IMR-90 (cell line): ENCODE measurements around the gene PPFIBP2. TPM values are rescaled to one million over a fixed set of nuclear protein-coding genes. Genes with fewer than 3 reads are reported as not detected.

Experiments used
- ATAC-seq: fragments of 200-7000 bp; cut with Tn5 transposase; 2 replicates; pipeline ENCODE4 v1.9.1; 2020; ENCODE audit warnings: low read depth, mild to moderate bottlenecking, moderate library complexity
- BruUV-seq: library from RNA; stranded (reverse); fragments of 400-500 nt; replicated peaks from 2 replicates; lab custom pipeline; 2021; lab: Mats Ljungman, UMichigan
- CTCF ChIA-PET: fragments of 300-600 bp; formaldehyde crosslinking; extraction: SDS; loops from one replicate; lab custom pipeline; 2021; ENCODE audit warnings: antibody characterized with exemption; lab: Yijun Ruan, JAX
- POLR2A ChIA-PET: fragments of 300-600 bp; sonication (Branson Sonifier 250); formaldehyde crosslinking; loops from one replicate; lab custom pipeline; 2022; ENCODE audit warnings: antibody characterized with exemption; ENCODE audit not compliant: unreplicated experiment; lab: Charles Lee
- DNase-seq: peaks from one replicate; pipeline ENCODE4 v3.0.0; 2013
- H2AFZ ChIP-seq: replicated peaks from 2 replicates; pipeline ENCODE3; 2013; ENCODE audit warnings: low read length, mild to moderate bottlenecking; ENCODE audit not compliant: poor library complexity
- H2AK5ac ChIP-seq: 2 replicates; pipeline ENCODE4 v1.6.1; 2013; ENCODE audit warnings: low read depth, low read length, inconsistent platforms
- H2AK9ac ChIP-seq: replicated peaks from 2 replicates; pipeline ENCODE3; 2013; ENCODE audit warnings: mild to moderate bottlenecking, low read depth, low read length, moderate library complexity; ENCODE audit not compliant: poor library complexity
- H2BK120ac ChIP-seq: 2 replicates; pipeline ENCODE4 v1.6.1; 2013; ENCODE audit warnings: low read depth, low read length, inconsistent platforms
- H2BK15ac ChIP-seq: 3 replicates; pipeline ENCODE4 v1.6.1; 2013; ENCODE audit warnings: low read depth, low read length, inconsistent platforms
- H2BK20ac ChIP-seq: 2 replicates; pipeline ENCODE4 v1.6.1; 2013; ENCODE audit warnings: low read depth, mild to moderate bottlenecking, inconsistent platforms, low read length, moderate library complexity
- H2BK5ac ChIP-seq: 2 replicates; pipeline ENCODE4 v1.6.1; 2013; ENCODE audit warnings: mild to moderate bottlenecking, low read depth, low read length, inconsistent platforms; ENCODE audit not compliant: poor library complexity, severe bottlenecking
- H3K14ac ChIP-seq: replicated peaks from 2 replicates; pipeline ENCODE4 v1.6.1; 2013; ENCODE audit warnings: low read depth, low read length, inconsistent platforms
- H3K18ac ChIP-seq: 2 replicates; pipeline ENCODE4 v1.6.1; 2013; ENCODE audit warnings: low read depth, low read length, control low read depth
- H3K23ac ChIP-seq: 2 replicates; pipeline ENCODE4 v1.6.1; 2013; ENCODE audit warnings: low read depth, low read length, inconsistent platforms
- H3K27ac ChIP-seq: 2 replicates; pipeline ENCODE4 v1.5.1; 2013; ENCODE audit warnings: mild to moderate bottlenecking, control low read depth, low read length; ENCODE audit not compliant: insufficient read depth
- H3K27me3 ChIP-seq: 2 replicates; pipeline ENCODE4 v1.6.1; 2013; ENCODE audit warnings: low read length; ENCODE audit not compliant: control insufficient read depth, insufficient read depth
- H3K36me3 ChIP-seq: 2 replicates; pipeline ENCODE4 v1.6.1; 2013; ENCODE audit warnings: low read length, mixed read lengths; ENCODE audit not compliant: control insufficient read depth, insufficient read depth
- H3K4ac ChIP-seq: 2 replicates; pipeline ENCODE4 v1.6.1; 2013; ENCODE audit warnings: low read depth, low read length, inconsistent platforms
- H3K4me1 ChIP-seq: 2 replicates; pipeline ENCODE4 v1.6.1; 2013; ENCODE audit warnings: low read length, mixed read lengths; ENCODE audit not compliant: control insufficient read depth, insufficient read depth
- H3K4me2 ChIP-seq: 2 replicates; pipeline ENCODE4 v1.6.1; 2013; ENCODE audit warnings: low read depth, mild to moderate bottlenecking, control low read depth, low read length, moderate library complexity
- H3K4me3 ChIP-seq: 2 replicates; pipeline ENCODE4 v1.5.1; 2013; ENCODE audit warnings: low read depth, mild to moderate bottlenecking, control low read depth, low read length, moderate library complexity; ENCODE audit not compliant: insufficient read depth
- H3K56ac ChIP-seq: 2 replicates; pipeline ENCODE4 v1.6.1; 2013; ENCODE audit warnings: low read length, inconsistent platforms; ENCODE audit not compliant: insufficient read depth; ENCODE audit errors: extremely low read depth
- H3K79me1 ChIP-seq, 2 experiments: 2 replicates each; pipeline ENCODE4 v1.6.1; 2013; ENCODE audit warnings: low read length in 2 of 2, inconsistent platforms in 1 of 2, low read depth in 1 of 2
- H3K9ac ChIP-seq: 2 replicates; pipeline ENCODE4 v1.6.1; 2013; ENCODE audit warnings: low read depth, low read length, control low read depth
- H3K9me1 ChIP-seq: 2 replicates; pipeline ENCODE4 v1.6.1; 2013; ENCODE audit warnings: low read length, inconsistent platforms; ENCODE audit not compliant: insufficient read depth
- H3K9me3 ChIP-seq: 2 replicates; pipeline ENCODE4 v1.6.1; 2013; ENCODE audit warnings: low read length; ENCODE audit not compliant: control insufficient read depth, insufficient read depth
- H4K20me1 ChIP-seq: 2 replicates; pipeline ENCODE4 v1.6.1; 2013; ENCODE audit warnings: low read length, inconsistent platforms; ENCODE audit not compliant: insufficient read depth
- H4K5ac ChIP-seq: 2 replicates; pipeline ENCODE4 v1.6.1; 2013; ENCODE audit warnings: mild to moderate bottlenecking, low read depth, low read length, control low read depth
- H4K8ac ChIP-seq, 2 experiments: 2 replicates each; pipeline ENCODE4 v1.6.1; 2013; ENCODE audit warnings: low read depth in 2 of 2, low read length in 2 of 2, control low read depth in 1 of 2, inconsistent platforms in 1 of 2
- H4K91ac ChIP-seq: 2 replicates; pipeline ENCODE4 v1.6.1; 2013; ENCODE audit warnings: low read depth, low read length, inconsistent platforms; ENCODE audit not compliant: insufficient read depth
- CTCF ChIP-seq: conservative IDR thresholded peaks from 2 replicates; pipeline ENCODE4 v1.5.1; 2012; ENCODE audit warnings: mild to moderate bottlenecking, low read depth, low read length, improper control_type of control experiment
- ELK1 ChIP-seq: fragments of 150-350 bp; IDR thresholded peaks from 2 replicates; pipeline ENCODE4 v1.6.1; 2016; ENCODE audit warnings: low read depth, mild to moderate bottlenecking, low read length, moderate library complexity, borderline replicate concordance
- FOS ChIP-seq: fragments of 150-350 bp; IDR thresholded peaks from 2 replicates; pipeline ENCODE4 v1.6.1; 2016; ENCODE audit warnings: low read depth, low read length
- MXI1 ChIP-seq: IDR thresholded peaks from 2 replicates; pipeline ENCODE4 v1.6.1; 2012; ENCODE audit warnings: low read depth, mild to moderate bottlenecking, low read length, moderate library complexity, borderline replicate concordance
- POLR2A ChIP-seq: IDR thresholded peaks from 2 replicates; pipeline ENCODE4 v1.6.1; 2012; ENCODE audit warnings: mild to moderate bottlenecking, low read depth, low read length
- RFX5 ChIP-seq: IDR thresholded peaks from 2 replicates; pipeline ENCODE4 v1.8.0; 2012; ENCODE audit warnings: low read depth, mild to moderate bottlenecking, low read length, moderate library complexity
- WGBS, 2 experiments: methylation state at CpG; one replicate each; pipeline versions ENCODE4 v1.1.5 to v1.1.7; 2013; ENCODE audit warnings: missing lambda C conversion rate in 2 of 2; ENCODE audit not compliant: insufficient read length in 1 of 2; ENCODE audit errors: extremely low coverage in 2 of 2; 5-methylcytosine and 5-hydroxymethylcytosine counted together
- dilution Hi-C: fragments of 300-500 bp; cut with HindIII; formaldehyde crosslinking; loops from one replicate; pipeline ENCODE4 v1.14.3; 2018; ENCODE audit warnings: low sequenced_read_pairs; ENCODE audit not compliant: unreplicated experiment
- in situ Hi-C: fragments of 300-500 bp; cut with MboI; formaldehyde crosslinking; loops from 3 replicates; pipeline ENCODE4 v1.14.3; 2019; ENCODE audit warnings: low sequenced_read_pairs, inconsistent platforms, mixed read lengths
- intact Hi-C: fragments of 100-400 bp; cut with micrococcal nuclease; formaldehyde crosslinking; loops from 2 replicates; pipeline ENCODE4 v1.10.0; 2022
- polyA plus RNA-seq, 3 experiments: library from polyadenylated mRNA; depleted of rRNA; stranded (reverse); fragments of >200 nt; gene quantifications; 2 replicates each; pipeline ENCODE4 v1.2.3, GENCODE V29; 2012; ENCODE audit warnings: low replicate concordance in 1 of 3
- total RNA-seq: library from RNA; depleted of rRNA; stranded (reverse); fragments of >200 nt; gene quantifications from 2 replicates; pipeline ENCODE4 v1.2.3, GENCODE V29; 2012

Gene PPFIBP2
- total and polyA plus RNA-seq, 2 of the 4 experiments (the other 2 are of a cell fraction): 6.0 to 11.8 TPM

- H4K5ac ChIP-seq: no peak overlapping the region
- no peaks in the 10 kb centered on the region for H3K36me3 ChIP-seq
- DNase-seq (no peak), ATAC-seq (no peak)
- no TSS peak for BruUV-seq
- H3K18ac ChIP-seq: no peak overlapping the region
- no peaks in the 10 kb centered on the region for H3K9me3 ChIP-seq
- H2BK120ac ChIP-seq: no peak overlapping the region
- no peaks in the 10 kb centered on the region for H3K9me1 ChIP-seq
- intact Hi-C loops: no loop called here
- in situ Hi-C loops: loop anchor here (10.0 to 25.0 kb wide), 3 partner anchors 112 to 574 kb away; partner anchors contain the start of gene TUB
- dilution Hi-C loops: no loop called here
- no peak overlapping the region for H2BK5ac ChIP-seq
- POLR2A ChIA-PET: no interaction called here
- H2AK9ac ChIP-seq: no peak overlapping the region
- TF ChIP-seq POLR2A: no peak
- TF ChIP-seq FOS: no peak
- no peak for TF ChIP-seq RFX5
- TF ChIP-seq CTCF: no peak
- TF ChIP-seq MXI1: no peak
- no peak for TF ChIP-seq ELK1
- no peak overlapping the region for H4K91ac ChIP-seq
- H3K27ac ChIP-seq: no peak overlapping the region
- no peak overlapping the region for H2AFZ ChIP-seq
- no peak overlapping the region for H3K23ac ChIP-seq
- H2BK20ac ChIP-seq: no peak overlapping the region
- no peak overlapping the region for H2AK5ac ChIP-seq
- H3K4me3 ChIP-seq: no peak overlapping the region
- H3K4me1 ChIP-seq: no peaks in the 10 kb centered on the region
- H3K56ac ChIP-seq: no peak overlapping the region
- peaks cover 17% of the 10 kb centered on the region for H3K27me3 ChIP-seq
- no peak overlapping the region for H2BK15ac ChIP-seq
- H3K14ac ChIP-seq: no peak overlapping the region
- H3K9ac ChIP-seq: no peak overlapping the region
- no peak overlapping the region for H3K4me2 ChIP-seq
- no peak overlapping the region for H3K4ac ChIP-seq
- no peak overlapping the region for H4K8ac ChIP-seq
- no CpG with 5 or more reads among the region's 4 CpGs for WGBS, 2 experiments
- CTCF ChIA-PET: interaction anchor here (0.7 to 2.4 kb wide), 2 partner anchors 115 to 185 kb away, joined by 4 to 8 read pairs; no protein-coding TSS in a partner anchor
- no peaks in the 10 kb centered on the region for H3K79me1 ChIP-seq
- no peaks in the 10 kb centered on the region for H4K20me1 ChIP-seq
These were observed 173.0 kb downstream of the PPFIBP2 start for GRCh38 chr11:7686761-7687160.
